Measurements from ENCODE around the gene CLDN19.

- TF ChIP-seq CTCF (conservative IDR thresholded peaks at IDR 0.05; ENCODE audit: low read length) (no peak), EZH2phosphoT487 (IDR thresholded peaks at IDR 0.05; ENCODE audit: borderline replicate concordance) (no peak)
Measured at GRCh38 chr1:42784547-42784945, 44.5 kb upstream of the CLDN19 start.
